ENCODE measurements around the gene GABRG3.

Gene GABRG3

DNA sequence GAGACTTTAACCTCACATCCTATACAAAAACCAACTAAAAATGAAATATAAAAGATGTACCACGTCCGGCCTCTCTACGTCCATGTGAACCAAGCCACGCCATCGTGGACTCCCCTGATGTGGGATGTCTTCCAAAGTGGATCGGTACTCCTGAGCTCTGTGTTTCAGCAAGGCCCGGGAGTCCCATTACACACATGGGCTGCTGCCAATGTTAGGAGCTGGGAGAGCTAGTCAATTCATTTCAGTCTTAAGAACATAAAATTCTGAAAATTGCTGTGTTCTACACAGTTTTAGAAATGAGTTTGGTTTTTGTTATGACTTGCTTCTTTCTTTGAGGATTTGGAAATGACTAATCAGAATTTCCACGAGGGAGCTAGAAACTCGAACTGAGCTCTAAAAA, 131.0 kb downstream of the GABRG3 start:
- no peak for DNase-seq (ENCODE audit: low read depth)

DNA sequence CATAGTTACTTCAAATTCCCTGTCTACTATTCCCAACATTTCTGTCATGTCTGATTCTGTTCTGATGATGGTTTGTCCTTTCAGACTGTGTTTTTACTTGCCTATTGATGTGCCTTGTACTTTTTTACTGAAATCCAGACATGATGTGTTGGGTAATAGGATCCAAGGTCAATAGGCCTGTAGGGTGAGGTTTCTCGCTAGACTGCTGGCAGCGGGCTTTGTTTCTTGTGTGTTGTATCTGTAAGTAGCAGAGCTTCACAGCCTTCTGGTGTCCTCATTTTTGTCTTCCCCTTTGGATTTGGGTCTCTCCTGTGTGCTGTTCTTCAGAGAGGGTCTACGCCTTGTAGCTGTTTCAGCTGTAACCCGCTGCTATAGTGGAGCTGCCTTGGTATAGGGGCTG, 140.3 kb downstream of the GABRG3 start:
- DNase-seq (ENCODE audit: low read depth) = no peak

GRCh38 chr15:27114473-27114872, 143.5 kb downstream of the GABRG3 start:
- no peak for DNase-seq (ENCODE audit: low read depth)

- DNase-seq (ENCODE audit: low read depth) = no peak
These were observed 148.8 kb downstream of the GABRG3 start for GRCh38 chr15:27119695-27120266.

- DNase-seq (ENCODE audit: low read depth) = no peak
These were observed 150.7 kb downstream of the GABRG3 start for GRCh38 chr15:27121672-27122071.

DNA sequence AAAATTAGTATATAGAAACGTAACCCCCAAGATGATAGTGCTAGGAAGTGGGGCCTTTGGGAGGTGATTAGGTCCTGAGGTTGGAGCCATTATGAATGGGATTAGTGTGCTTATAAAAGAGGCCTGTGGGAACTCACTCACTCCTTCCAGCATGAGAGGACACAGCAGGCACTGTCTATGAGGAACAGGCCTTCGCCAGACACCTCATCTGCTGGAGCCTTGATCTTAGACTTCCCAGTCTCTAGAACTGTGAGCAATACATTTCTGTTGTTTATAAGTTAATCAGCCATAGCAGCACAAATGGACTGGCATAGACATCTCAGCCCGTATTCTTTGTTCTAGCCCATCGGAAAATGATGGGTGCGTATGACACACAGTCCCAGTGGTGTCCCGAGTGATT, 152.3 kb downstream of the GABRG3 start:
- no peak for DNase-seq (ENCODE audit: low read depth)

DNA sequence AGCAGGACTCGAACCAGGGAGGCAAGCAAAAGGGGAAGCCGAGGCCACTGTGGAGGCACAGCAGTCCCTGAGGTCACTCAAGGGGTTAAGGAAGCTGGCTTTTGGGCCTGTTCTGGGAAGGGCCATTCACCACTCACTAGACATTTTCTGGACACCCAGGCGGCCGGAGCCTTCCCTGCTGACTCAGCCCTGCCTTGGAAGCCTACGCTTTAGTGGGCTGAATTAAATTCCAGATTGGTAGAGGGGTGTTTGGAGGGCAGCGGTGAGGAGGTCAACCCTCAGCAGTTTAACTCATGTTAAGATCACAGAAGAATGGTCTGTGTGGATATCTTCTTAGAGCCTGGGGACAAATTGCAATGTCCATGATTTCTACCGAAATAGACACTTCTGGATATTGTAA, 152.8 kb downstream of the GABRG3 start:
- DNase-seq (ENCODE audit: low read depth) = no peak

DNA sequence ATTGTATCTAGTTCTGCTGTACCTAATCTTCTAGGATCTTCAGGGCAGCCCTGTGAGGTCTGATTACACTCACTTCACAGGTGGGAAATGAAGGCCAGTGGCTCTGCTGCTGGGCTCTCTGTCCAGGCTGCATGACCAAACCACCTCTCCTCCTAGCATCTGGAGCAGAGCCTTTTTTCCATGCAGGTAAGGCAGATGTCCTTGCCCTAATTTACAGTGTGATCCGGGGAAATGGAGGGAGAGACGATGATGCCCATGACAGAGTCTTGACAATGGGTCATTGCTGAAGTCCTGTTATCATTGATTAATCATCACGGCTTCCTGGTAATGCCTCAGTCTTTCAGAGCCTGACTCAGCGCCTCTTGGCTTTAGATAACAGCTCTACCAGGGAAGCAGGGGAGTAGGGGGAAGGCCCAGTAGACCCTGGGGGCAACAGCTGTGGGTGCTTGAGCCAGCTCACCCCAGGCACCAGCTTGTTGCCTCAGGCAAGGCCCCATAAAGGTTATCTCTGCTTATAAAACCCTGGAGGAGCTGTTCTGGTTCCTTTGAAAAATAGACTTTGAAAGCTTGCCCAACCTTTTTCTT, 153.4 kb downstream of the GABRG3 start:
- DNase-seq (ENCODE audit: low read depth) = no peak

DNA sequence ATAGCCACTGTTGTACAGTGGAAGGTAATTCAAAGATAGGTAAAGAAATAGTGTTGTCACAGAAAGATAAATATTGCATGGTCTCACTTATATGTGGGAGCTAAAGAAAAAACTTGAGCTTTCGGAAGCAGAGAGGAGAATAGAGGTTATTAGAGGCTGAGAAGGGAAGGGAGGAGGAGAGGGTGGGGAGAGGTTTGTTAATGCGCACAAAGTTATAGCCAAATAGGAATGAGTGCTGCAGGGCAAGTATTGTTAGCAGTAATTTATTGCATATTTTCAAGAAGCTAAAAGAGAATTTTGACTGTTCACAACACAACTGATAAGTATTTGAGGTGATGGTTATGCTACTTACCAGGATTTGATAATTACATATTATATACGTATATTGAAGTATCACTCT, 154.2 kb downstream of the GABRG3 start:
- DNase-seq (ENCODE audit: low read depth) = no peak

- no peak for DNase-seq (ENCODE audit: low read depth)
These were observed 155.5 kb downstream of the GABRG3 start for GRCh38 chr15:27126449-27126848.

DNA sequence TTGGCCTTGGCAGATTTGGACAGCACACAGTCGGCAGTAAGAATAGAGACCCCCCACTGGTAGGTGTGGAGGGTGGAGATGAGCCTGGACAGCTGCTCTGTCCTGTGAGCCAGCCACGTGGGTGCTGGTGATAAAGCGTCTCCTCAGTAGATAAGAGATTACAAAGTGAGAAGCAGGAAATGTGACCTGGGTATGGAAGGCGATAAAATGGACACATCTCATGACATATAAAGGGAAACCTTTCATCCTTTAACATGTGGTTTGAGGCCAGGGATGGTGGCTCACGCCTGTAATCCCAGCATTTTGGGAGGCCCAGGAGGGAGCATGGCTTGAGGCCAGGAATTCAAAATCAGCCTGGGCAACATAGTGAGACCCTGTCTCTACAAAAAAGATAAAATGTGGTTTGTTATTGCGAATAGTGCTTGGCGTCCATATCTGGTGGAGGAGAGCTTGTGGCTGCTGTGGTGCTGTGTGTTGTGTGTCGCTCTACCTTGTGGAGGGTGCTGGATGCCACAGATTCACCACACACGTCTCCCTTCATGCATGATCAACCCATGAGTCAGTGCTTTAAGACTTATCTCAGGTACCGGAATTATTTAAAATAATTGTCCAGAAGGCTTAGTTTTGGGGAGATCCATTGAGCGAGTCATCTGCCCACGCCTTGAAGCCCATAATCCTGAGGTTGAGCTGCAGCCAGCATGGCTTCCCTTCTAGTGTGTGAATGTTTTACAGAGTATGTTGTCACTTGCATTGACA, 157.0 kb downstream of the GABRG3 start:
- DNase-seq (ENCODE audit: low read depth) = no peak

DNA sequence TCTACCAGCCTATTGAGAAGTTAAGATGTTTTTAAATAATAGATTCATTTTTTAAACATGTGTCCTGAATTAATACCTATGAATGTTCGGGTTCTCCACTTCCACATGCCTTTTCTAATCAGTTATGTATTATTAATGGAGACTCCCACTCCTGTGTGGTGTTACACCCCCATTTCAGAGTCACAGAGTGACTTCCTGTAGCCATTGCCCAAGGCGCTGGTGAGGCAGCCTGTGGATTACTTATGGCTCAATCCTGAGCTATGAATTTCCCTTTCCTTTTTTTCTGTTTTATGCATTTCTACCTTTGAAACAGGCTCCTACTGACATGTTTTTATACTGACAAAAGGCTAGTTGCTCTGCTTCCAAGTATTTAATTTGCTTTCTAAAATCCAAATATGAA, 162.3 kb downstream of the GABRG3 start:
- no peak for DNase-seq (ENCODE audit: low read depth)

DNA sequence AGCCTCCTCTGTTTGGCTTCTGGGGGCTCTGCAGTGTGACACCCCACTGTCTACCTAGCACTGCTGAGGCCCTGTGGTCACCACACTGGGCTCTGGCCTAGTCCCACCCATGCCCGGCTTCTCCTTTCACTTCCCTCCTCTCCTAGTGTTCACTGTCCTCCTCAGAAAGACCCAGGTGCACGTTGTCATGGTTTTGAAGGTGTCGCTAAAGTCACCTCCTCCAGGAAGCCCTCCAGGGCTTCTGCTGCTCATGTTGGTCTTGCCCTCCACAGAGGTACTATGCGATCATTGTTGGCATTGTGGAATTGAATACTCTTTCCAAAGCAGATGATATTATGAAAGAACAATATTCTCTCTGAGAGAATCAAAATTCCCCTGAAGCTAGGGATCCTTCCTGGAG, 163.5 kb downstream of the GABRG3 start:
- no peak for DNase-seq (ENCODE audit: low read depth)

- DNase-seq (ENCODE audit: low read depth) = no peak
These were observed 164.2 kb downstream of the GABRG3 start for GRCh38 chr15:27135151-27135550.

DNA sequence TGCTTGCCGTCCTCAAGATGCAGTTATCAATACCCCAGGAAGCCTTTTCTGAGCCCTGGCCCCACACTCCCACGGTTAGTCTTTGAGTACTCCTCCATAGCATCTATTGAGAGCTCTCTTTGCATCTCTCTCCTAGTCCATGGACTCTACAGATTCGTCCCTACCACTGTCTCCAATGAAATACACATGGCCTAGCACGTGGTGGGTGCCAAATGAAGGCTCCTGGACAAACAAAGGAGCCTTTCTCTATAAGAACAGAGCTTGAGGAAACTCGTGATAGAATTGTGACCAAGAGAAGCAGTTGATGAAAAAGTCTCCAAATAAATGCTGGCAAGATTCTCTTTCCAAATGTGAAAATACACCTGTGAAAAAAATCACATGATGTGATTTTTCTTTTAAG, 166.1 kb downstream of the GABRG3 start:
- no peak for DNase-seq (ENCODE audit: low read depth)

DNA sequence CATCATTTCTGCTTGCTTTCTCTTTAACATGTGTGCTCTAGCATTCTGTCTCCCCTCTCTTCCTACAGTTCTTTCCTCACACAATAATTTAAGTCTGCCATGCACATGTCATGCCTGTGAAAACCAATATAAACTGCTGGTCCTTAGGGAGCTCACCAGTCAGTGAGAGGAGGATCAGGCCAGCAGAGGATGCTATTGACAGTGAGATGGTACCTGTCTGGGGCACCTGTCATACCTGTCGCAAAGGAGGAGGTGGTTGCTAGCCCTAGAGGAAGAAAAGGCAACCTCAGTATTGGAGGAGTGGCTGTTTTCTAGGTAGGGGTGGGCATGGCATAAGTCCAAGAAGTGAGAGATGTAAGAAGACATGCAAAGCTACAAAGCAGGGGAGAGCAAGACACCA, 194.6 kb downstream of the GABRG3 start:
- no peak for DNase-seq (ENCODE audit: low read depth)

DNA sequence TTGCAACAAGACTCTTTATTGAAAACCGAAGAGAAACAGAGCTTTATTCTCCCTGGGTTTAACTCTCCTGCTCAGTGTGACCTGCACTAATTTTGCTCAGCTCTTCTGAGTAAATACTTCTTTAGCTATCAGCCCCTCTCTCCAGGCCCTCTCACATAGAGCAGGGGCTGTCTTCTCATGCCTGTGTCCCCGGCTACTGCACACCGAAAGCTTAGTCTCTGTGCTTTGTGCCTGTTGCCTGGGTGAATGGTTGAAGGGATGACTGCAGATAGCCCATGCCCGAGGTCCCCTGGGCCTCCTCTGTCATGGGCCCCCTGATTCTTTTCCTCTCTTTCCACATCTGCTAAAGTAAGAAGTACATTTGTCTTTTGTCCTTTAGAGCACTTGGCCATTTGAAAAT, 195.9 kb downstream of the GABRG3 start:
- no peak for DNase-seq (ENCODE audit: low read depth)

GRCh38 chr15:27167738-27168137, 196.8 kb downstream of the GABRG3 start:
- no peak for DNase-seq (ENCODE audit: low read depth)

- DNase-seq (ENCODE audit: low read depth) = no peak
These were observed 199.9 kb downstream of the GABRG3 start for GRCh38 chr15:27170851-27171250.

GRCh38 chr15:27172821-27173220, 201.8 kb downstream of the GABRG3 start:
- DNase-seq (ENCODE audit: low read depth) = no peak

DNA sequence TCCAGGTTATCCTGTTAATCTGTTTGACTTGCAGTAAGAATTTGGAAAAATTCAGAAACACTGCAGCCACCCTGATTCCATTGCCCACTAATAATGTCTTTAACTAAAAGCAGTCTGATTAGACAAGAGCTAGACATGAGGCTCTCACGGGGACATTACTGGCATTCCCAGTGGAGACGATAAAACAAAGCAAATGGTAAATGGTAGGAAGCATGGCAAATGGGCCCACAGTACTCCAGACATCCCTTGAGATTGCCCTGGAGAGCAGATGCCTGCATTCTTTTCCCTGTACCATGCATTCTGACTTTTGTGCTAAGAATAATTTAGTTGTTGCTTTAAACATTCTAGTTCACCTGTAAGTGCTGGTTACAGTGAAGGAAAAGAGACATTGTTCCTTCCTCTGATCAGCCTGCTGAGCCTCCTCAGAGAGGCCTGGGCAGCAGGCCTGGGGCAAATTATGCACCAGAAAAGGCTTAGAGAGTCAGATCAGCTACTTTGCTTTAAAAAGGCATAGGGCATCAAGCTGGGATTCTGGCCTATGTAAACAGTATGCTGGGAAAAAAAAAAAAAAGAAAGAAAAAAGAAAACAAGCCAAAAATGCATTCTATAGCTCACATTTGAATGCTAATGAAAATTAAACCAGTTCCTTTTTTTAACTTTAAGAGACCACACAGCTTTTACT, 204.6 kb downstream of the GABRG3 start:
- no peak for DNase-seq (ENCODE audit: low read depth)

DNA sequence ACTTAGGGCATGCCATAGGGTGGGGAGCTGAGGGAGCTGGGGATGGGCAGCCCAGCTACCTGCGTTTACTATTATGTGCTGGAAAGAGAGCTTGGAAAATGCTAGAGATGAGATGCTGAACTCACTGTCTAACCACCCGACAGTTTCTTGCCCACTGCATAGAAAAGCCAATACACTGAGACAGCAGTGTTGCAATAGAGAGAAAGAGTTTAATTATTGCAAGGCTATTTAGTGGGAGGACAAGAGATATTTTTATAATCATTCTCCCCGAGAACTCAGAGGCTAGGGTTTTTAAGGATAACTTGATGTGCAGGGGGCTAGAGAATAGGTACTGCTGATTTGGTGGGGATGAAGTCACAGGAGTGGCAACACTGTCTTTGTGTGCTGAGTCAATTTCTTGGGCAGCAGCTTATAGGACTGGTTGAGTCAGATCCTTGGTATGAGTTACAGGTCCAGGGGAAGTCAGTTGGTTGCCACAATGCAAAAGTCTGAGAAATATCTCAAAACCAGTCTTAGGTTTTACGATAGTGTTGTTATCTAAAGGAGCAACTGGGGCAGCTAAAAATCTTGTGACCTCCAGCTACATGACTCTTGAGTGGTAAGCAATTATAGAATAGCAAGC, 205.9 kb downstream of the GABRG3 start:
- DNase-seq (ENCODE audit: low read depth) = no peak

GRCh38 chr15:27179789-27180188, 208.8 kb downstream of the GABRG3 start:
- no peak for DNase-seq (ENCODE audit: low read depth)

Measured in HS-5 (cell line).